Fibroblast of skin of back (primary cell): ENCODE measurements around the gene PLXND1.
"Not testable (repeated sequence)": the region's sequence is repeated elsewhere in the genome, so short reads cannot be mapped to it uniquely, and the experiment has no call there.

Experiments used
- DNase-seq: peaks from one replicate; pipeline ENCODE4 v3.0.0-alpha.2; 2013

PLXND1 gene

GRCh38 chr3:129525341-129525968 lies 81.0 kb downstream of the PLXND1 start:
- DNase-seq, result peak; percentile 45

GRCh38 chr3:129524081-129524480 lies 82.4 kb downstream of the PLXND1 start:
- DNase-seq, result no peak

- no peak for DNase-seq
Observed at GRCh38 chr3:129522953-129523352, 83.5 kb downstream of the PLXND1 start.

GRCh38 chr3:129521611-129522010 lies 84.9 kb downstream of the PLXND1 start:
- DNase-seq, result no peak

GRCh38 chr3:129520960-129521359 lies 85.5 kb downstream of the PLXND1 start:
- DNase-seq, result no peak

GRCh38 chr3:129519896-129520715 lies 86.4 kb downstream of the PLXND1 start:
- no peak for DNase-seq

GRCh38 chr3:129519449-129519848 lies 87.0 kb downstream of the PLXND1 start:
- no peak for DNase-seq

- DNase-seq, result no peak
Observed at GRCh38 chr3:129518581-129518980, 87.9 kb downstream of the PLXND1 start.

- DNase-seq, result no peak
Observed at GRCh38 chr3:129518038-129518561, 88.4 kb downstream of the PLXND1 start.

- DNase-seq, result no peak
Observed at GRCh38 chr3:129517516-129517915, 89.0 kb downstream of the PLXND1 start.

GRCh38 chr3:129515821-129516432 lies 90.5 kb downstream of the PLXND1 start:
- DNase-seq, result not testable (repeated sequence)

GRCh38 chr3:129515108-129515820 lies 91.2 kb downstream of the PLXND1 start:
- DNase-seq, result not testable (repeated sequence)

GRCh38 chr3:129514563-129514962 lies 91.9 kb downstream of the PLXND1 start:
- no peak for DNase-seq

- no peak for DNase-seq
Observed at GRCh38 chr3:129514110-129514509, 92.4 kb downstream of the PLXND1 start.

GRCh38 chr3:129513705-129514104 lies 92.8 kb downstream of the PLXND1 start:
- no peak for DNase-seq

GRCh38 chr3:129512595-129512994 lies 93.9 kb downstream of the PLXND1 start:
- DNase-seq, result no peak

- DNase-seq, result no peak
Observed at GRCh38 chr3:129507181-129507831, 99.2 kb downstream of the PLXND1 start.

GRCh38 chr3:129506231-129506742 lies 100.2 kb downstream of the PLXND1 start:
- DNase-seq, result no peak

GRCh38 chr3:129505341-129505740 lies 101.1 kb downstream of the PLXND1 start:
- no peak for DNase-seq
